Measurements from ENCODE around the gene PPP1R9B. TPM values are rescaled to one million over a fixed set of nuclear protein-coding genes. Genes with fewer than 3 reads are reported as not detected.

Gene PPP1R9B
- total RNA-seq, 1 experiment from 2014 or later, result 23.0 TPM

- Histone ChIP-seq H3T11ph (ENCODE audit: low read length) (no peak overlapping the region), H4K91ac (ENCODE audit: insufficient read length, low read depth, low read length) (no peak overlapping the region), H3K4me1 (ENCODE audit: insufficient read depth, low read length) (peaks cover 3% of the 10 kb centered on the region; the same call in 1 of the 2 replicates), H3K9me3 (ENCODE audit: control insufficient read depth, low read depth, low read length) (no peaks in the 10 kb centered on the region), H3K79me1 (ENCODE audit: insufficient read depth, low read depth, low read length, poor library complexity, severe bottlenecking) (no peaks in the 10 kb centered on the region), H2BK15ac (ENCODE audit: low read depth, low read length) (no peak overlapping the region), H3K4ac (ENCODE audit: low read depth, low read length) (no peak overlapping the region), H3K4me2 (ENCODE audit: insufficient read depth, insufficient read length, low read length) (no peak overlapping the region), H3K79me2 (ENCODE audit: insufficient read depth, low read length) (no peaks in the 10 kb centered on the region), H2BK12ac (ENCODE audit: insufficient read length, low read depth, low read length) (no peak overlapping the region), H4K8ac (replicated peaks; ENCODE audit: insufficient read length, low read depth, low read length) (no peak overlapping the region), H4K5ac (ENCODE audit: insufficient read length, low read depth, low read length) (no peak overlapping the region), H3K27ac (ENCODE audit: insufficient read length, low read depth, low read length) (no peak overlapping the region), H3K14ac (ENCODE audit: insufficient read depth, low read length) (no peak overlapping the region), H3K56ac (ENCODE audit: insufficient read length, low read depth, low read length) (no peak overlapping the region), H2BK20ac (ENCODE audit: low read depth, low read length, poor library complexity, severe bottlenecking) (no peak overlapping the region), H4K20me1 (ENCODE audit: control insufficient read depth, insufficient read depth, insufficient read length) (no peaks in the 10 kb centered on the region), H3K23me2 (ENCODE audit: insufficient read length, low read depth, low read length, poor library complexity, severe bottlenecking) (no peaks in the 10 kb centered on the region), H3K23ac (ENCODE audit: insufficient read length, low read depth, low read length) (no peak overlapping the region), H3K18ac (ENCODE audit: insufficient read length, low read depth, low read length) (no peak overlapping the region), H3K9ac (ENCODE audit: extremely low read depth, insufficient read length, low read length) (no peak overlapping the region), H2AFZ (ENCODE audit: low read length) (no peak overlapping the region), H2BK120ac (ENCODE audit: low read depth, low read length, poor library complexity, severe bottlenecking) (no peak overlapping the region), H3K27me3 (ENCODE audit: insufficient read depth, low read length) (no peaks in the 10 kb centered on the region), H2BK5ac (ENCODE audit: insufficient read length, low read length) (no peak overlapping the region), H2AK5ac (ENCODE audit: insufficient read length, low read length) (no peak overlapping the region)
- Mint-ChIP-seq H3K4me1 (peaks cover 24 to 39% of the 10 kb centered on the region in 2 experiments), H3K9me3 (no peaks in the 10 kb centered on the region; a peak in 1 of 5 replicates), H3K27ac (no peak overlapping the region; a peak in 2 of 7 replicates), H3K27me3 (ENCODE audit: low read depth) (peaks cover 4% of the 10 kb centered on the region), H3K4me3 (no peak overlapping the region), H3K36me3 (ENCODE audit: insufficient read depth in 1 of 3, low read depth in 3 of 3) (no peaks in the 10 kb centered on the region)
- WGBS (ENCODE audit: extremely low coverage, insufficient read length, low lambda C conversion rate), result no CpG with 5 or more reads among the region's 11 CpGs
- no peak for DNase-seq
- TF ChIP-seq, protein P1, sequence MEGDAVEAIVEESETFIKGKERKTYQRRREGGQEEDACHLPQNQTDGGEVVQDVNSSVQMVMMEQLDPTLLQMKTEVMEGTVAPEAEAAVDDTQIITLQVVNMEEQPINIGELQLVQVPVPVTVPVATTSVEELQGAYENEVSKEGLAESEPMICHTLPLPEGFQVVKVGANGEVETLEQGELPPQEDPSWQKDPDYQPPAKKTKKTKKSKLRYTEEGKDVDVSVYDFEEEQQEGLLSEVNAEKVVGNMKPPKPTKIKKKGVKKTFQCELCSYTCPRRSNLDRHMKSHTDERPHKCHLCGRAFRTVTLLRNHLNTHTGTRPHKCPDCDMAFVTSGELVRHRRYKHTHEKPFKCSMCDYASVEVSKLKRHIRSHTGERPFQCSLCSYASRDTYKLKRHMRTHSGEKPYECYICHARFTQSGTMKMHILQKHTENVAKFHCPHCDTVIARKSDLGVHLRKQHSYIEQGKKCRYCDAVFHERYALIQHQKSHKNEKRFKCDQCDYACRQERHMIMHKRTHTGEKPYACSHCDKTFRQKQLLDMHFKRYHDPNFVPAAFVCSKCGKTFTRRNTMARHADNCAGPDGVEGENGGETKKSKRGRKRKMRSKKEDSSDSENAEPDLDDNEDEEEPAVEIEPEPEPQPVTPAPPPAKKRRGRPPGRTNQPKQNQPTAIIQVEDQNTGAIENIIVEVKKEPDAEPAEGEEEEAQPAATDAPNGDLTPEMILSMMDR (conservative IDR thresholded peaks at IDR 0.05), result no peak
Observed at GRCh38 chr17:50172130-50172529, 21.7 kb upstream of the PPP1R9B start.
